Measurements from ENCODE around the gene MDK. TPM values are rescaled to one million over a fixed set of nuclear protein-coding genes. Genes with fewer than 3 reads are reported as not detected.
A peak's percentile ranks its signal among the peaks of the same experiment; 100 is the strongest.

Gene MDK
- total and polyA plus RNA-seq, 2 experiments from 2014 or later, result 3,396 to 4,339 TPM

DNA sequence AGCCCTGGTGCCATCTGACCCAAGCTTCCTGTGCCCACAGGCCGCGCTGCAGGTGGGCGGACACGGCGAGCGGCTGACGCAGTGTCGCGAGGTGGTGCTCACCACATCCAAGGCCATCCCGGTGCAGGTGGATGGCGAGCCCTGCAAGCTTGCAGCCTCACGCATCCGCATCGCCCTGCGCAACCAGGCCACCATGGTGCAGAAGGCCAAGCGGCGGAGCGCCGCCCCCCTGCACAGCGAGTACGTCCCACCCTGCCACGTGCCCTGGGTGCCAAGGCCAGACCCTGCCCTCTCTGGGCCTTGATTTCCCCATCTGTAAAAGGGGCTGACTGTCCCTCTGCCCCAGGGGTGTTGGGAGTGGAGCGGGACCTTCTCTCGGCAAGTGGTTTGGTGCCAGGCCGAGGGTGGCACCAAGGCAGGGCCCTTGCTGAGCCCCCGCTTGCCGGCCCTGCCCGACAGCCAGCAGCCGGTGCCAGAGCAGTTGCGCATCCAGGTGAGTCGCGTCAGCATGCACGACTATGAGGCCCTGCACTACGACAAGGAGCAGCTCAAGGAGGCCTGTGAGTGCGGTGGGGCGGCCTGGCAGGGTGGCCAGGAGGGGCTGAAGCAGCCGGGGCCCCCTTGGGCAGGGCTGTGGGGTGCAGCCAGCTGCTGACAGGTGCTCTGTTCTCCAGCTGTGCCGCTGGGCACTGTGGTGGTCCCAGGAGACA is 5.9 kb upstream of the MDK start:
- Histone ChIP-seq H3K27ac (no peak overlapping the region), H3K36me3 (peaks cover 3% of the 10 kb centered on the region), H3K27me3 (no peaks in the 10 kb centered on the region), H3K9me3 (ENCODE audit: low read depth) (no peaks in the 10 kb centered on the region), H3K4me3 (no peak overlapping the region), H3K4me1 (ENCODE audit: low read depth) (peaks cover 8% of the 10 kb centered on the region)
- DNase-seq (ENCODE audit: low read depth in 1 of 2, low spot score in 1 of 2), result no peak
- TF ChIP-seq, protein P1, sequence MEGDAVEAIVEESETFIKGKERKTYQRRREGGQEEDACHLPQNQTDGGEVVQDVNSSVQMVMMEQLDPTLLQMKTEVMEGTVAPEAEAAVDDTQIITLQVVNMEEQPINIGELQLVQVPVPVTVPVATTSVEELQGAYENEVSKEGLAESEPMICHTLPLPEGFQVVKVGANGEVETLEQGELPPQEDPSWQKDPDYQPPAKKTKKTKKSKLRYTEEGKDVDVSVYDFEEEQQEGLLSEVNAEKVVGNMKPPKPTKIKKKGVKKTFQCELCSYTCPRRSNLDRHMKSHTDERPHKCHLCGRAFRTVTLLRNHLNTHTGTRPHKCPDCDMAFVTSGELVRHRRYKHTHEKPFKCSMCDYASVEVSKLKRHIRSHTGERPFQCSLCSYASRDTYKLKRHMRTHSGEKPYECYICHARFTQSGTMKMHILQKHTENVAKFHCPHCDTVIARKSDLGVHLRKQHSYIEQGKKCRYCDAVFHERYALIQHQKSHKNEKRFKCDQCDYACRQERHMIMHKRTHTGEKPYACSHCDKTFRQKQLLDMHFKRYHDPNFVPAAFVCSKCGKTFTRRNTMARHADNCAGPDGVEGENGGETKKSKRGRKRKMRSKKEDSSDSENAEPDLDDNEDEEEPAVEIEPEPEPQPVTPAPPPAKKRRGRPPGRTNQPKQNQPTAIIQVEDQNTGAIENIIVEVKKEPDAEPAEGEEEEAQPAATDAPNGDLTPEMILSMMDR (IDR thresholded peaks at IDR 0.05; ENCODE audit: low read depth, low read length), result no peak

DNA sequence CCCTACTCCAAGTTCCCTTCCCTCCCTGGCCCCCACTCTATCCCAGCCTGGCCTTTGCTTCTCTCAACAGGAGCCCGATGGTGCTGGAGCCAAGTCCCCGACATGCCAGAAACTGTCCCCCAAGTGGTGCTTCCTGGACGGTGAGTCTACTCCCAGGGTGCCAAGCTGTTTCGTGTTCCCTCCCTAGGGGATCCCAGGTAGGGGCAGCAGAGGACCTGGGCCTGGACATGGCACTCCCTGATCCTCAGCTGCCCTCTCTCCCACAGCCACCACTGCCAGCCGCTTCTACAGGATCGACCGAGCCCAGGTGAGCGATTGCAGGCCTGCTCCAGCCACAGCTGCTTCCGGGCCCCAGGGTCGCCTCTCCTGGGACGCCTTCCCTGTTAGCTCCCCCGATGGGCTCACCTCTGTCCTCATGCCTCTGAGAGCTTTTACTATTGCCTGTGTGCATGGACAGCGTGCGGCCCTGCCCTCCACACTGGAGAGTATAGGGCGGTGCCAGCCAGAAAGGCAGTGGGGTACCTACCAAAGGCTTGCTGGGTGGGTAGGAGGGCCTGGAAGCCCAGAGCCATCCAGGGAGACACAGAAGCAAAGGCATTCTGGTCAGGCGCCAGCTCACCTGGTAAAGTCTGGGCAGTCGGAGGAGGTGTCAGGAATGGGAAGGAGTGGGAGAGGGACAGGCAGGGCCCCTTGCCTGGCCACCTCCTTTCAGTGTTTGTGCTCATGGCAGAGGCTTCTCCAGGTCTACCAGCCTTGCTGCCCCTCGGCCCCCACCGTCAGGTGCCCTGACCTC is 5.0 kb upstream of the MDK start:
- no peaks in the 10 kb centered on the region for H3K27me3 ChIP-seq
- peaks cover 8% of the 10 kb centered on the region for H3K4me1 ChIP-seq (ENCODE audit: low read depth)
- no peaks in the 10 kb centered on the region for H3K9me3 ChIP-seq (ENCODE audit: low read depth)
- no peak overlapping the region for H3K4me3 ChIP-seq
- H3K27ac ChIP-seq, result no peak overlapping the region
- TF ChIP-seq, protein P1 (IDR thresholded peaks at IDR 0.05; ENCODE audit: low read depth, low read length), result no peak
- peaks cover 3% of the 10 kb centered on the region for H3K36me3 ChIP-seq
- DNase-seq (ENCODE audit: low read depth in 1 of 2, low spot score in 1 of 2), result no peak

DNA sequence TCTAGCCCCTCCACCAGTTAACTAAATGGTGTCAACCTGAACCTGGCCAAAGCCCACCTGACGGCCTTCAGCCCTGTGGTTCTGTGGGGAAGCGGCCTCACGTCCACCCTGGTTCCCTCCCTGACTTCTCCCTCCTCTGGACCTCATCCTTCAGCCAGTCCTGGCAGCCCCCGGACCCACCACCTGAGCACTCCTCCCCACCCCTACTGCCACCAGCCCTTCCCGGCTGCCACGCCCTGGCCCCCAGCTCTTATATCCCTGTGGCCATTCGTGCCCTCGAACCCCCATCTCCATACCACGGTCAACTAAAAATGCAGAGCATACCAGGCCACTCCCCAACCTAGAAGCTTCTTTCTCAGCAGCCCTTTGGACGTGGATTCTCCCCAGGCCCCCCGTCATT is 4.2 kb upstream of the MDK start:
- TF ChIP-seq, protein P1 (IDR thresholded peaks at IDR 0.05; ENCODE audit: low read depth, low read length), result no peak
- no peak for DNase-seq (ENCODE audit: low read depth in 1 of 2, low spot score in 1 of 2)
- no peak overlapping the region for H3K27ac ChIP-seq
- no peaks in the 10 kb centered on the region for H3K27me3 ChIP-seq
- no peaks in the 10 kb centered on the region for H3K9me3 ChIP-seq (ENCODE audit: low read depth)
- peaks cover 8% of the 10 kb centered on the region for H3K4me1 ChIP-seq (ENCODE audit: low read depth)
- H3K36me3 ChIP-seq, result peaks cover 3% of the 10 kb centered on the region
- no peak overlapping the region for H3K4me3 ChIP-seq

DNA sequence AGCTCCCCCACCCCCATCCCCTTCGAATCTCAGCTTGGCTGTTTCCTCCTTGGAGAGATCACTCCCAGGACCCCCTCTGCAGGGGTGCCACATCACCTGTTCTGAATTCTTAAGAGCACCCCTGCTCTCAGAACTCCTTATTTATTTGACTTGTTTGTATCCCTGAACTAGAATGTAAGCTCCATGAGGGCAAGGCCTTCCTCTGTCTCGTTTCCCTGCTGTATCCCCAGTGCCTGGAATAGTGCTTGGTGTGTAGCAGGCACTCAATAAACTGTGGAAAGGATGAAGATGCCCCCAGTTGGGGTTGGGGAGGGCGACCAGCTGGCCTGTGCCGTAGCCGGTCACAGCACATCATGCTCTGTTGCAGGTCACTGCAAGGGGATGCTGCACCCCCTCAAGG is 3.6 kb upstream of the MDK start:
- Histone ChIP-seq H3K4me1 (ENCODE audit: low read depth) (peaks cover 8% of the 10 kb centered on the region), H3K36me3 (peaks cover 3% of the 10 kb centered on the region), H3K9me3 (ENCODE audit: low read depth) (no peaks in the 10 kb centered on the region), H3K4me3 (no peak overlapping the region), H3K27ac (peak overlapping the region; percentile 98), H3K27me3 (no peaks in the 10 kb centered on the region)
- TF ChIP-seq, protein P1 (IDR thresholded peaks at IDR 0.05; ENCODE audit: low read depth, low read length), result no peak
- DNase-seq (ENCODE audit: low read depth in 1 of 2, low spot score in 1 of 2), result no peak

DNA sequence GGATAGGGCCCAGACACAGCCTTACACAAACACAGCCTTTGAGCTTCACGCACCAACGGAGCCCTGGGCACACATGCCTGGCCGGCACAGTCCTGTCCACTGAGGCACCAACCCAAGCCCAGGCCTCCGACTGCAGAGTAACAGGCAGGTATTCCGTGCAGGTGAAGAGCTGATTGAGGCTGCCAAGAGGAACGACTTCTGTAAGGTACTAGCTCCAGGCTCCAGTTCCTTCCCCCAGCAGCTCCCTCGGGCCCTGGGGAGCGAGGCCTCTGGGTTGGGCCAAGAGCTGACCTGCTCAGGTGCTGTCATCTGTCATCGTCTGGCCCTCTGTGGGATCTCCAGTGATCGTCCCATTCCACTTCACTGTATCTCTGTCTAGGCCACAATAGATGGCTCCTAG is 3.2 kb upstream of the MDK start:
- TF ChIP-seq, protein P1 (IDR thresholded peaks at IDR 0.05; ENCODE audit: low read depth, low read length), result no peak
- Histone ChIP-seq H3K27me3 (no peaks in the 10 kb centered on the region), H3K36me3 (peaks cover 4% of the 10 kb centered on the region)

More for the DNA sequence above, 3.2 kb upstream of the MDK start:
- DNase-seq (ENCODE audit: low read depth in 1 of 2, low spot score in 1 of 2), result no peak
- Histone ChIP-seq H3K9me3 (ENCODE audit: low read depth) (no peaks in the 10 kb centered on the region), H3K4me3 (no peak overlapping the region), H3K27ac (peak overlapping the region; percentile 98), H3K4me1 (ENCODE audit: low read depth) (peaks cover 8% of the 10 kb centered on the region)
